ENCODE data around the gene C10orf53.

DNA sequence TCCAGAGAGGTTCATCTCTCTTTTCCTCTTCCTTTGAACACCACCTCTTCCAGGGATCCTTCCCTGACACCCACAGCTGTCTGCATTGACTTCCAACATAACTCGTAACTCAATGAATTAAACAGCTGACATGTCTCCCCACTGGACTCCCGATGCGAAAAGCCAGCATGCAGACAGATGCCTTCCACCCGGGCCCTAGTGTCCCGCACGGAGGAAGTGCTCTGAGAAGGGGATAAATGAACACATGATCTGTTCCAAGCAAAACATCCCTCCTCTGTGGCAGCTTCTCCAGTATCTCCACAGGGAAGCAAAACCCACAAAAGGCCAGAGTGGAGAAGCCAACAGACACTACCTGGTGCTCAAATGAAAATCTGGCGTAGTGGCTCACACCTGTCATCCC is 54.4 kb downstream of the C10orf53 start:
- TF ChIP-seq, protein P1, sequence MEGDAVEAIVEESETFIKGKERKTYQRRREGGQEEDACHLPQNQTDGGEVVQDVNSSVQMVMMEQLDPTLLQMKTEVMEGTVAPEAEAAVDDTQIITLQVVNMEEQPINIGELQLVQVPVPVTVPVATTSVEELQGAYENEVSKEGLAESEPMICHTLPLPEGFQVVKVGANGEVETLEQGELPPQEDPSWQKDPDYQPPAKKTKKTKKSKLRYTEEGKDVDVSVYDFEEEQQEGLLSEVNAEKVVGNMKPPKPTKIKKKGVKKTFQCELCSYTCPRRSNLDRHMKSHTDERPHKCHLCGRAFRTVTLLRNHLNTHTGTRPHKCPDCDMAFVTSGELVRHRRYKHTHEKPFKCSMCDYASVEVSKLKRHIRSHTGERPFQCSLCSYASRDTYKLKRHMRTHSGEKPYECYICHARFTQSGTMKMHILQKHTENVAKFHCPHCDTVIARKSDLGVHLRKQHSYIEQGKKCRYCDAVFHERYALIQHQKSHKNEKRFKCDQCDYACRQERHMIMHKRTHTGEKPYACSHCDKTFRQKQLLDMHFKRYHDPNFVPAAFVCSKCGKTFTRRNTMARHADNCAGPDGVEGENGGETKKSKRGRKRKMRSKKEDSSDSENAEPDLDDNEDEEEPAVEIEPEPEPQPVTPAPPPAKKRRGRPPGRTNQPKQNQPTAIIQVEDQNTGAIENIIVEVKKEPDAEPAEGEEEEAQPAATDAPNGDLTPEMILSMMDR (IDR thresholded peaks at IDR 0.05): no peak
- no peak for TF ChIP-seq EZH2 (IDR thresholded peaks at IDR 0.05)
